Kidney capillary endothelial cell (primary cell): ENCODE data around the gene ATP2B2.

Source experiments
- DNase-seq: peaks from one replicate; pipeline ENCODE4 v3.0.0-alpha.2; 2018; ENCODE audit warnings: low spot score

ATP2B2 gene

GRCh38 chr3:10469441-10470119 is 35.8 kb downstream of the ATP2B2 start:
- DNase-seq: no peak

DNA sequence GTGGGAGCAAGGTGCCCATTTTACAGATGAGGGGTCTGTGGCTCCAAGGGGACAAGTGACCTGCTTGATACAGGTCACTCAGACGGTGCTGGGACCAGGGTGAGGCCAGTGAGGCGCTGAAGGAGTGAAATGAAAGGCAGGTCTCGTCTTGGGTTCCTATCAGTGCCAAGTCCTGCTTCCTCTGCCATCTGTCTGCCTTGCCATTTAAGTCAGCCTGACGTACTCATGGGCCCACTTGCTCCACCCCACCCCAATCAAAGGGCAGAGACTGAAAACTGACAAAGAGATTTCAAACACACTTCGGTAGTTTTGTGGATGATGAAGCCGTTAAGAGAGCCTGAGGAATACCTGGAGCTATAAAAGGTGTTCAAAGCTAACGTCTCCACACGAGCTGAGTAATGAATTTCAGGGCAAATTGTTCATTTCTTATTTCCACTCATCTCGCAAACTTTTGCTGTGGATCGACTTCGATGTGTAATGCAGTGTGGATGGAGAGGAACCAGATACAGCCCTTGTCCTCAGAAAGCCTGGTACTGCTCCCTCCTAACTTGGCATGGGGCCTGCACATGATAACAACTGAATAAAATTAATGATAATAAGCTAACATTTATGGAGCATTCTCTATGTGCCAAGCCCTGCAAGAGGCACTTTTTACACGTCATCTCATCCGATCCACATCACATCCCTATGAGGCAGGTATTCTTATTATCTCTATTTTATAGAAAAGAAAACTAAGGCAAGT is 36.6 kb downstream of the ATP2B2 start:
- DNase-seq: no peak

DNA sequence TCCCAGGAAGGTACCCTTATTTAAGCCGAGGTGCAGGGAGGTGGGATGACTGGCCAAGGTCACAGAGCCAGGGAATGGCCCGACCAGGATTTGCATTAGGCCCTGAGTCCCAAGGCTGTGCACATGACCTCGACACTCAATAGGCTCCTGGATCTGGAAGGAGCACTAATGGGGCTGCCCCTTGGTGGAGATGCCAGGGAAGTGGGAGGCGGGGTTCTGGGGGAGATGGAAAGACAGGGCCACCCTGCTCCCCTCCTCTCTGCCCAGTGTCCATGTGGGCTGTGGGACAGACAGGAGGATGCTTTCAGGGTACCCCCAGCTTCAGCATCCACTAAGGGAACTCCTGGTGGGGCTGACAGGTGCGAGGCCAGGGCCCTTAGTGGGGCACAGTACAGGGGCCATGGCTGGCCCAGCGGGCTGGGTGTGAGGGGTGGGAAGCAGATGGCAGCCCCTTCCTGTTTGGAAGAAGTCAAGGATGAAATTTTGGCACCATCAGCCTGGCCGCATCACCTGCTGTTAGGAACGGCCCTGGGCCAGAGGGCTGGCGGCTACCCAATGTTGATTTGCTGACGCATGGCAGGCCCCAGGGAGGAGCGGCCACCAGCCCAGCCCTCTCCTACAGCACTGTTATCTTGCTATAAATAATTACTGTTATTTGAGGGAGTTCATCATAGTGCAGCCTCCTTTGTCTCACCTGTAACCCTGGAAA is 37.3 kb downstream of the ATP2B2 start:
- DNase-seq: no peak

DNA sequence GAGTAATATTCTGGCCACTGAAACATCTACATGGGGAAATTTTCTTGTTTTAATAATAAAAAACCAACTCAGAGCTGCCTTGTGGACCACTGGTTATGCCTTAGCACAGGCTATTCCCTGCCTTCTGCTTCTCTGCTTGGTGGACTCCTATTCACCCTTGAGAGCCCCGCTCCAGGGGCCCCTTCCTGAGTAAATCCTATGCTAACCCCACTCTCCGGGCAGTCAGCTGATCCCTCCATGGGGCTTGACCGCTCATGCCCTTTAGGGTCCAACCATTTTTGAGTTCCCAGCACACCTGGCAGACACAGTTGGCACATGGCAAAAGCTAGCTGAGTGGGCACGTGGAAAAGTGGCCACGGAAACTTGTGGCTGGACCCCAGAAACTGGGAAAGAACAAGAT is 38.2 kb downstream of the ATP2B2 start:
- no peak for DNase-seq

GRCh38 chr3:10466186-10466585 is 39.2 kb downstream of the ATP2B2 start:
- no peak for DNase-seq

DNA sequence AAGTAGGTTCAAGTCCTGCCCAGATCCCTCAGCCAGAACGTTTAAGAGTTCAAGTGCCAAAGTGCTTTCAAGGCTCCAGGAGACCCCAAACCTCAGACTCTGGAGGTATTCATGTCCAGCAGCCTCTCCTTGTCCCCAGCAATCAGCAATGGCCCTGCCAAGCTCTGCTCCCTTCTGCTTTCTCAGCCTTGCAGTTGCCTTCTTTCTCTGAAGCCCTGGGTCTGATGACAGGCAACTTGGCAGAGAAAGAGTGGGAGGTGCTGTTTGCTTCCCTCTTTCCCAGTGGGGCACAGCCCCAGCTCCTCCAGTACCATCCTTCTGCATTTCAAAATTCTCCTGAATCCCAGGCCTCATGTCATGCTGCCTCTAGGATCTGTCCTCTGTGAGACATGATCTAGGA is 40.2 kb downstream of the ATP2B2 start:
- DNase-seq: no peak

DNA sequence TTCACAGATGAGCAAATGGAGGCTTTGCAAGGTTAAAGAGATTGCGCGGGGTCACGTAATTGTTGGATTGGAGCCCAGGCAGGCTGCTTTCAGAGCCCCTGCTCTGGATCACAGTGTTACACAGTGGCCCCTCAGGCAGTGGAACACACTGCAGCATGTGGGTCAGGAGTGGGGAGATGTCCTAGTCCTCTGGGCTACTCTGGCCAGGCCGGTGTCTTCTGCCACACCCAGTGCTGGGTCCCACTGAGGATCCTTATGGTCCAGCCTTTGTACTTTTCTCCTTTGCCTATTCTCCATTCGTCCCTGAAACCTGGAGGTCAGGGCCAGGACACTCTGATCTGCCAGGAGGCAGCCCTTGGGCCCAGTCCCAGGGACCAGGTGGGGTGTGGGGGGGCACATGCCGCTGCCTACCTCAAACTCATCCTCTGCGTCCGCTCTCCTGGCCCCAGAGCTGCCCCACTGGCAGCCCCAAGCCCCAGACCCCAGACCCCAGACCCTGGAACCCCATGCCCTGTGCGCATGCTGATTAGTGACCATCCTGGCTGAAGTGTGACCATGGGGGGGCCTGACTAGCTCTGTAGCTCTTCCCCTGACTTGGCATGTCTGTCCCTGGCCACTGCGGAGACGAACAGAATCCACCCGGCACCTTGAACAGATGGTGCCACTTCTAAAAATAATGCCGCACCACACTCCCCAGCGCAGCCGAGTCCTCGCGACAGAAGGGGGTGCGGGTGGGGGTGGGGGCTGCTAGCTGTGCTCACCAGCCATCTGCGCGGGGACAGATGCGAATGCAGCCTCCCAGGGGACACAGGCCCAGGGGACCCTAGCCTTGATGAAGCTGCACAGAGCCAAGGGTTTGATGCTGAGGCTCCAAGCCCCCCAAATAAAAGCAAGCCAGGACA is 41.6 kb downstream of the ATP2B2 start:
- no peak for DNase-seq

GRCh38 chr3:10462641-10463532 is 42.5 kb downstream of the ATP2B2 start:
- no peak for DNase-seq

- DNase-seq: no peak
These were observed 44.3 kb downstream of the ATP2B2 start for GRCh38 chr3:10460951-10461545.

DNA sequence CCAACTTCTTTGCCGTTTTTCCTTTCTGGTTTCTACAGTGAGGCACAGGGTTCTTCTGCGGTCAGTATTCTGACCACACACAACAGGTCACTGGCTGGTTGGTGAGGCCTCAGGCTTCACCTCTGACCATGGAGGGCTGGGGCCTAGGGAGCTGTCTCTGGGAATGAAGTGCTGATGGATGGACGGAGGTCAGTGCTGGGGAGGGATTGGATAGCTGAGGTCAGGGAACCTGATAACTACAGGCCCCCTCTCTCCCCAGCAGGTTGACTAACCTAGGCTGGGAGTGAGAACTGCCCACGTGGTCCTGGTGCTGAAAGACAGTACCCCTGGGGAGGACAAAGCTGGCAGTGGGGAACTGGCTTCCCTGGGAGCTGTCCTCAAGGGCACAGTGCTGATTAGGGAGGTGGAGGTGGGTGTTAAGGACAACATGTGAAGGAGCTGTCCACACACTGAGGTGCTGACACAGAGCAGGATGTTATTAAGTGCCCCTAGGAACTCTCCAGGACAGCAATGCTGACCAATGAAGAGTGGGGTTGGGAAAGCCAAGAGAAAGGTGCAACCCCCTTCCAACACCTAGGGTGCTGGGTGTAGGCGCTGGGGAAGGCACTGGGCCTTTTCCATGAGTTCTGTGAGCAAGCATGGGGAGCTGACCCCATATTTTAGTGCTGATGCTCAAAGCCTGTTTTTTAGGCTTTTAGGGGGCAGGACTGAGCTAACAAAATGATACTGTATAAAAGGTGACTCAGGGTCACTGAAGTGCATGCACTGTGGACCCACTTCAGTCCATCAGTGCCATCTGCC is 45.2 kb downstream of the ATP2B2 start:
- peak; percentile 60 for DNase-seq

DNA sequence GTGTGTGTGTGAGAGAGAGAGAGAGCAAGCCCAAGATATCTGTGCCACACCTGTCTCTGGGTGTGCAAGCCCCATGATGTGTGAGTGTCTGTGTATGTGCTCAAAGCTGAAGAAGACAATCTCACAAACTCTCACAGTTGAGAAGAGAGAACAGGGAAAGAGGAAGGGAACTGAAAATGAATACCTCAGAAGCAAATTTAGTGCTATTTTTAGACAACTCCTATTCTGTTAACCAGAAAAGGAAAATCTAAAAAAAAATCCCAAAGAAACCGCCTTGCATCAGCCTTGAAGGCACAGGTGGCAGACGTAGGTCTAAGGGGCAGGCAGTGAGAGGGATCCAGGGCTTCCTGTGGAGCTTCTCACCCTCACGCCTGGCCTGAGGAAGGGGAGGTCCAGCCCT is 47.8 kb downstream of the ATP2B2 start:
- DNase-seq: no peak

- no peak for DNase-seq
These were observed 48.4 kb downstream of the ATP2B2 start for GRCh38 chr3:10456981-10457380.

DNA sequence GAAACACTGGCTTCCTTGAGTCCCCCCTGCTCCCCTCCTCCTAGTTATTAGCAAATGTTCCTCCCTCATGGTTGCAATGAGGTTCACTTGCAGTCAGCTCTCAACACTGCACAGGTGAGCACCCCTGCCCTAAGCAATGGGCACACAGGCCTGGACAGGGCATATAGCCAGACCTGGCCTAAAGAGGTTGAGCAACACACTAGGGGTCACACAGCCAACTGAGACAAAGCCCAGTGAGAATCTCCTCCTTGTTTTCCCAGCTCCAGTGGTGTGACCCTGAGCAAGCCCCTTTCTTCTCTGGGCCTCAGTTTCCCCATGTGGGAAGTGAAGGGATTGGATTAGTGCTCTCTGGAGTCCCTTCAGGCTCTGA is 49.9 kb downstream of the ATP2B2 start:
- DNase-seq: no peak

GRCh38 chr3:10454907-10455544 is 50.4 kb downstream of the ATP2B2 start:
- no peak for DNase-seq

GRCh38 chr3:10453431-10454163 is 51.8 kb downstream of the ATP2B2 start:
- DNase-seq: no peak

GRCh38 chr3:10450494-10451440 is 54.6 kb downstream of the ATP2B2 start:
- no peak for DNase-seq

GRCh38 chr3:10449436-10449835 is 56.0 kb downstream of the ATP2B2 start:
- DNase-seq: no peak

DNA sequence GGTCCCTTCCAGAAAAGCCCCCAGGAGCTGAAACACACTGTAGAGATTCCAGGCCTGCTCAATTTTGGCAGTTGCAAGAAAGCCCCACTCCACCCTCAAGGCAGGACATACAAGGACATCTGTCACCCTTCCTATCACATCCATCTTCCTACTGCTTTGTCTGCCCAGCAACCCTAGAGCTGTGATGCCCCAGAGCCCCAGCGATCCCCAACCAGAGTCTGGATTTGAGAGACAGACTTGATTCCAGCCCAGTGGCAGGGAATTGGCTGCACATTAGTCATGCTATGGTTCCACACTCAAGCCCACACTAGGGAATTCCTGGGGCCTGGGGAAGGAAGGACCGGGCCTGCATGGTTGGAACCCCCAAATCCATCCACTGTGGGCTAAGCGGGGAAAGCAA is 56.8 kb downstream of the ATP2B2 start:
- no peak for DNase-seq
